ENCODE measurements around the gene CHN2. TPM values are rescaled to one million over a fixed set of nuclear protein-coding genes. Genes with fewer than 3 reads are reported as not detected.

Gene CHN2
- total RNA-seq, 1 experiment from 2014 or later, result 7.7 TPM

DNA sequence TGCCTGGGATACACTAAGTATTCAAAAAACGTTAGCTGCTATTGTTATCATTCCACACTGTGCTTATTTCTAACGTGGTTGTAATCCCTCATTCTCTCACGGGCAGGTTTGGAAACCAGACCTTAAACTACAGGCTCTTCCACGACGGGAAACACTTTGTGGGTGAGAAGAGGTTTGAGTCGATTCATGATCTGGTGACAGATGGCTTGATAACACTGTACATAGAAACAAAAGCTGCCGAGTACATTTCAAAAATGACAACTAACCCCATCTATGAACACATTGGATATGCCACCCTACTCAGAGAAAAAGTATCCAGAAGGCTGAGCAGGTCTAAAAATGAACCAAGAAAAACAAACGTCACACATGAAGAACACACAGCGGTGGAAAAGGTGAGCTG lies 205.9 kb downstream of the CHN2 start:
- no peaks in the 10 kb centered on the region for H3K36me3 ChIP-seq (ENCODE audit: low read depth, low read length)
- H3K27me3 ChIP-seq (ENCODE audit: low read length), result no peaks in the 10 kb centered on the region
- H4K20me1 ChIP-seq (ENCODE audit: low read length), result no peaks in the 10 kb centered on the region
- H3K4me1 ChIP-seq (ENCODE audit: insufficient read depth, low read length), result no peaks in the 10 kb centered on the region
- no peaks in the 10 kb centered on the region for H3K9me2 ChIP-seq (replicated peaks; ENCODE audit: low read length)
- H3K4me2 ChIP-seq (ENCODE audit: low read length), result no peak overlapping the region
- DNase-seq (no peak), ATAC-seq (no peak)
- H2AFZ ChIP-seq (ENCODE audit: low read length), result no peak overlapping the region
- intact Hi-C loops (cut with micrococcal nuclease), result loop anchor here (10.0 kb wide), 1 partner anchor 56 kb away; no protein-coding TSS in a partner anchor
- H3K9ac ChIP-seq (ENCODE audit: low read length), result no peak overlapping the region
- no peaks in the 10 kb centered on the region for H3F3A ChIP-seq (ENCODE audit: low read length, unreplicated experiment)
- H3K79me2 ChIP-seq (ENCODE audit: low read length), result no peaks in the 10 kb centered on the region
- H3K9me3 ChIP-seq (ENCODE audit: low read length), result no peaks in the 10 kb centered on the region
- no peak overlapping the region for H3K27ac ChIP-seq (ENCODE audit: low read length)
- H3K4me3 ChIP-seq (ENCODE audit: low read length), result no peak overlapping the region
- CTCF ChIA-PET, result no interaction called here
- POLR2A ChIA-PET (ENCODE audit: unreplicated experiment), result no interaction called here
- no peak for TF ChIP-seq EZH2 (IDR thresholded peaks at IDR 0.05; ENCODE audit: low read length, unreplicated experiment)
- no TSS peak for BruUV-seq (replicated peaks)

DNA sequence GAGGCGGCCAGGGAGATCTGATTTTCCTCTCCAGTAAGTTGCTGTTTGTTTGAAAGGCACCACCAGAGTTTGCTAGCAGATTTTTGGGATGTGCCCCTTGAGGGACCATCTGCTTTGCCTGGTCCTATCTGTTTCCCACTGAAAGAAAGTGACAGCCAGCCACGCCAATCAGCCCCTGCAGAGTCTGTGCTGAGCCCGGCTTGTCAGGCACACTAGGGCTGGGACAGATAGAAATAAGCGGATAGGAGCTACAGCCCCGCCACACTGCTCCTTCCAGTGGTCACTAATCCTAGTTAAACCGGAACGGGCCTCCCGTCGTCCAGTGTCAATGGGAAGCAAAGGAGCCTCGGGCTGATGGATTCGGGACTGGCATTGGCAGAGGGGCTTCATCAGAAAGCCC lies 207.2 kb downstream of the CHN2 start:
- BruUV-seq (replicated peaks), result no TSS peak
- no peak overlapping the region for H3K9ac ChIP-seq (ENCODE audit: low read length)
- H3K4me3 ChIP-seq (ENCODE audit: low read length), result no peak overlapping the region
- H3K79me2 ChIP-seq (ENCODE audit: low read length), result no peaks in the 10 kb centered on the region
- H3K4me2 ChIP-seq (ENCODE audit: low read length), result no peak overlapping the region
- H3K27me3 ChIP-seq (ENCODE audit: low read length), result no peaks in the 10 kb centered on the region
- ATAC-seq, result no peak
- no peak for DNase-seq
- no peaks in the 10 kb centered on the region for H3K4me1 ChIP-seq (ENCODE audit: insufficient read depth, low read length)
- H3K27ac ChIP-seq (ENCODE audit: low read length), result no peak overlapping the region
- intact Hi-C loops (cut with micrococcal nuclease), result loop anchor here (10.0 kb wide), 1 partner anchor 57 kb away; no protein-coding TSS in a partner anchor
- no peaks in the 10 kb centered on the region for H3K36me3 ChIP-seq (ENCODE audit: low read depth, low read length)
- H4K20me1 ChIP-seq (ENCODE audit: low read length), result no peaks in the 10 kb centered on the region
- H3F3A ChIP-seq (ENCODE audit: low read length, unreplicated experiment), result no peaks in the 10 kb centered on the region
- ChIA-PET CTCF (no interaction called here), POLR2A (ENCODE audit: unreplicated experiment) (interaction anchor here (0.6 kb wide), 1 partner anchor 31 kb away, joined by 5 read pairs; no protein-coding TSS in a partner anchor)
- H2AFZ ChIP-seq (ENCODE audit: low read length), result no peak overlapping the region
- TF ChIP-seq, protein P1, sequence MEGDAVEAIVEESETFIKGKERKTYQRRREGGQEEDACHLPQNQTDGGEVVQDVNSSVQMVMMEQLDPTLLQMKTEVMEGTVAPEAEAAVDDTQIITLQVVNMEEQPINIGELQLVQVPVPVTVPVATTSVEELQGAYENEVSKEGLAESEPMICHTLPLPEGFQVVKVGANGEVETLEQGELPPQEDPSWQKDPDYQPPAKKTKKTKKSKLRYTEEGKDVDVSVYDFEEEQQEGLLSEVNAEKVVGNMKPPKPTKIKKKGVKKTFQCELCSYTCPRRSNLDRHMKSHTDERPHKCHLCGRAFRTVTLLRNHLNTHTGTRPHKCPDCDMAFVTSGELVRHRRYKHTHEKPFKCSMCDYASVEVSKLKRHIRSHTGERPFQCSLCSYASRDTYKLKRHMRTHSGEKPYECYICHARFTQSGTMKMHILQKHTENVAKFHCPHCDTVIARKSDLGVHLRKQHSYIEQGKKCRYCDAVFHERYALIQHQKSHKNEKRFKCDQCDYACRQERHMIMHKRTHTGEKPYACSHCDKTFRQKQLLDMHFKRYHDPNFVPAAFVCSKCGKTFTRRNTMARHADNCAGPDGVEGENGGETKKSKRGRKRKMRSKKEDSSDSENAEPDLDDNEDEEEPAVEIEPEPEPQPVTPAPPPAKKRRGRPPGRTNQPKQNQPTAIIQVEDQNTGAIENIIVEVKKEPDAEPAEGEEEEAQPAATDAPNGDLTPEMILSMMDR (conservative IDR thresholded peaks at IDR 0.05; ENCODE audit: low read depth, low read length), result no peak
- TF ChIP-seq EZH2 (IDR thresholded peaks at IDR 0.05; ENCODE audit: low read length, unreplicated experiment) (no peak), EZH2phosphoT487 (IDR thresholded peaks at IDR 0.05; ENCODE audit: borderline replicate concordance, low read length) (no peak)
- no peaks in the 10 kb centered on the region for H3K9me2 ChIP-seq (replicated peaks; ENCODE audit: low read length)
- no peaks in the 10 kb centered on the region for H3K9me3 ChIP-seq (ENCODE audit: low read length)

DNA sequence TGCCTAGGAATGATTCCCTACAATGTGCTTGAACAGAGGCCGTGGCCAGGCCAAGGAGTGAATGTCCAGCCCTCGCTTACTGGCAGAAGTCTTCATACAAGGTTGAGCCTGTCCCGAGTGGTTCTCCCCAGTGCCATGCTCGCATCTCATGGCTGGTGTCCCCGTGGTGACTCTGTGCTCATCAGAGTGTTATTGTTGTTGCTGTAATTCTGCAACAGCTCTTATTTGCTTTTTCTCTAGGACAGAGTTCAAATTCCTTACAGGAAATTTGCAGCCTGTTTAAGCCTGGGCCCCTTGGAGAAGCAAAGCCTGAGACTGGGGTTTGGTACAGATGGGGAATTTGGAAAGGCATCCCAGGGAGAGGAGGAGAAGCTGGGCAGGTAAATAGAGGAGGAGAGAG lies 211.3 kb downstream of the CHN2 start:
- Histone ChIP-seq H3F3A (ENCODE audit: low read length, unreplicated experiment) (no peaks in the 10 kb centered on the region), H4K20me1 (ENCODE audit: low read length) (no peaks in the 10 kb centered on the region), H3K36me3 (ENCODE audit: low read depth, low read length) (no peaks in the 10 kb centered on the region), H3K4me3 (ENCODE audit: low read length) (no peak overlapping the region), H2AFZ (ENCODE audit: low read length) (no peak overlapping the region), H3K27ac (ENCODE audit: low read length) (no peak overlapping the region), H3K9me2 (replicated peaks; ENCODE audit: low read length) (no peaks in the 10 kb centered on the region), H3K79me2 (ENCODE audit: low read length) (no peaks in the 10 kb centered on the region), H3K27me3 (ENCODE audit: low read length) (no peaks in the 10 kb centered on the region), H3K9me3 (ENCODE audit: low read length) (no peaks in the 10 kb centered on the region), H3K4me1 (ENCODE audit: insufficient read depth, low read length) (no peaks in the 10 kb centered on the region), H3K4me2 (ENCODE audit: low read length) (no peak overlapping the region), H3K9ac (ENCODE audit: low read length) (no peak overlapping the region)
- DNase-seq (no peak), ATAC-seq (no peak)
- TF ChIP-seq, protein P1 (conservative IDR thresholded peaks at IDR 0.05; ENCODE audit: low read depth, low read length), result no peak
- TF ChIP-seq EZH2phosphoT487 (IDR thresholded peaks at IDR 0.05; ENCODE audit: borderline replicate concordance, low read length), result no peak
- no peak for TF ChIP-seq EZH2 (IDR thresholded peaks at IDR 0.05; ENCODE audit: low read length, unreplicated experiment)
- no TSS peak for BruUV-seq (replicated peaks)
- ChIA-PET POLR2A (ENCODE audit: unreplicated experiment) (no interaction called here), CTCF (interaction anchor here (1.0 kb wide), 1 partner anchor 215 kb away, joined by 3 read pairs; no protein-coding TSS in a partner anchor)
- intact Hi-C loops (cut with micrococcal nuclease), result loop anchor here (5.0 to 10.0 kb wide), 2 partner anchors 61 to 156 kb away; partner anchors contain the start of gene PRR15
